CD4-positive, alpha-beta T cell (primary cell): ENCODE data around the gene TIMM23. TPM values are rescaled to one million over a fixed set of nuclear protein-coding genes. Genes with fewer than 3 reads are reported as not detected.
A peak's percentile ranks its signal among the peaks of the same experiment; 100 is the strongest.

Source experiments
- ATAC-seq: fragments of 200-7000 bp; cut with Tn5 transposase; one replicate; pipeline ENCODE4 v1.10.0; 2022; ENCODE audit warnings: mild to moderate bottlenecking; ENCODE audit not compliant: poor library complexity
- CTCF ChIA-PET: fragments of 350-600 bp; sonication (Branson Sonifier 250); formaldehyde crosslinking; loops from one replicate; lab custom pipeline; 2021; ENCODE audit warnings: antibody characterized with exemption, inconsistent platforms; lab: Charles Lee
- POLR2A ChIA-PET: fragments of 350-600 bp; sonication (Branson Sonifier 250); formaldehyde crosslinking; loops from one replicate; lab custom pipeline; 2021; ENCODE audit warnings: antibody characterized with exemption, inconsistent platforms; lab: Charles Lee
- DNase-seq, 14 experiments: peaks; one replicate each; pipeline ENCODE4 v3.0.0-alpha.2; 2013 to 2020; ENCODE audit warnings: mixed read lengths in 2 of 14
- H3K27ac ChIP-seq, 2 donors: one replicate each; pipeline versions ENCODE4 v1.5.1 to v1.7.0; 2013; ENCODE audit warnings: low read length in 2 of 2, low read depth in 1 of 2, mild to moderate bottlenecking in 1 of 2
- H3K27me3 ChIP-seq, 2 experiments: 1 replicate in 1 of 2; 2 replicates in 1 of 2; pipeline versions ENCODE4 v1.6.1 to v1.7.0; 2013; ENCODE audit warnings: low read length in 2 of 2, control low read depth in 1 of 2, mild to moderate bottlenecking in 1 of 2, moderate library complexity in 1 of 2; ENCODE audit not compliant: insufficient read depth in 2 of 2, control insufficient read depth in 1 of 2
- H3K36me3 ChIP-seq: one replicate; pipeline ENCODE4 v1.6.1; 2013; ENCODE audit warnings: low read length, control low read depth; ENCODE audit not compliant: insufficient read depth
- H3K4me1 ChIP-seq: one replicate; pipeline ENCODE4 v1.6.1; 2013; ENCODE audit warnings: low read length, control low read depth; ENCODE audit not compliant: insufficient read depth
- H3K4me3 ChIP-seq: one replicate; pipeline ENCODE4 v1.5.1; 2013; ENCODE audit warnings: mild to moderate bottlenecking, low read length, moderate library complexity
- H3K9me3 ChIP-seq, 2 experiments: 1 replicate in 1 of 2; 2 replicates in 1 of 2; pipeline versions ENCODE4 v1.6.1 to v1.7.0; 2013; ENCODE audit warnings: low read length in 2 of 2, mild to moderate bottlenecking in 2 of 2, control low read depth in 1 of 2, moderate library complexity in 1 of 2; ENCODE audit not compliant: control insufficient read depth in 1 of 2, insufficient read depth in 1 of 2
- H3K27ac Mint-ChIP-seq: one replicate; pipeline ENCODE4 v1.8.0; 2020; ENCODE audit warnings: mixed read lengths
- H3K27me3 Mint-ChIP-seq: one replicate; pipeline ENCODE4 v1.8.0; 2021; ENCODE audit warnings: mixed read lengths
- H3K36me3 Mint-ChIP-seq: one replicate; pipeline ENCODE4 v1.8.0; 2021; ENCODE audit warnings: low read depth, mixed read lengths
- H3K4me1 Mint-ChIP-seq: one replicate; pipeline ENCODE4 v1.8.0; 2021; ENCODE audit warnings: low read depth, mixed read lengths
- H3K4me3 Mint-ChIP-seq: one replicate; pipeline ENCODE4 v1.8.0; 2020; ENCODE audit warnings: mild to moderate bottlenecking, mixed read lengths
- H3K9me3 Mint-ChIP-seq: one replicate; pipeline ENCODE4 v1.8.0; 2020; ENCODE audit warnings: mixed read lengths
- CTCF ChIP-seq: fragments of 200-600 bp; IDR thresholded peaks from one replicate; pipeline ENCODE4 v1.8.0; 2022; ENCODE audit warnings: antibody characterized with exemption, mild to moderate bottlenecking
- intact Hi-C, 2 experiments: fragments of 100-400 bp; cut with DNase I in 1 of 2; cut with micrococcal nuclease in 1 of 2; formaldehyde crosslinking; loops; one replicate each; pipeline versions ENCODE4 v1.15.1 to v1.9.0; 2023 to 2025; cut with DNase I, micrococcal nuclease
- total RNA-seq, 174 experiments: library from RNA in 2 of 174; stranded (reverse) in 2 of 174; gene quantifications; one replicate each; pipeline ENCODE4 v1.2.3 and lab custom pipeline; 2021 to 2026

Gene TIMM23
- total RNA-seq, 2 experiments from 2014 or later: 32.2 to 32.9 TPM

- intact Hi-C loops: no loop called here
- Histone ChIP-seq H3K27me3 (no peaks in the 10 kb centered on the region), H3K36me3 (peaks cover 57% of the 10 kb centered on the region), H3K9me3 (no peaks in the 10 kb centered on the region), H3K27ac (no peak overlapping the region), H3K4me3 (no peak overlapping the region), H3K4me1 (peaks cover 21% of the 10 kb centered on the region)
- ChIA-PET CTCF (no interaction called here), POLR2A (no interaction called here)
- H3K27me3 Mint-ChIP-seq: no peaks in the 10 kb centered on the region
- DNase-seq (no peak), ATAC-seq (no peak)
- TF ChIP-seq CTCF: no peak
- H3K36me3 Mint-ChIP-seq: peaks cover 55% of the 10 kb centered on the region
- no peak overlapping the region for H3K4me3 Mint-ChIP-seq
- peaks cover 51% of the 10 kb centered on the region for H3K4me1 Mint-ChIP-seq
- no peaks in the 10 kb centered on the region for H3K9me3 Mint-ChIP-seq
- peak overlapping the region; percentile 65 for H3K27ac Mint-ChIP-seq
Observed at GRCh38 chr10:46016190-46016589, 43.9 kb downstream of the TIMM23 start.

- peaks cover 51% of the 10 kb centered on the region for H3K36me3 ChIP-seq
- H3K4me3 ChIP-seq: no peak overlapping the region
- no peak overlapping the region for H3K4me3 Mint-ChIP-seq
- no peaks in the 10 kb centered on the region for H3K9me3 ChIP-seq
- peaks cover 22% of the 10 kb centered on the region for H3K4me1 ChIP-seq
- intact Hi-C loops: no loop called here
- no peaks in the 10 kb centered on the region for H3K27me3 ChIP-seq
- H3K4me1 Mint-ChIP-seq: peaks cover 54% of the 10 kb centered on the region
- no peak for TF ChIP-seq CTCF
- H3K9me3 Mint-ChIP-seq: no peaks in the 10 kb centered on the region
- DNase-seq: no peak
- ChIA-PET POLR2A (interaction anchor here (0.5 to 0.8 kb wide), 2 partner anchors 13 to 15 kb away, joined by 3 read pairs; no protein-coding TSS in a partner anchor), CTCF (no interaction called here)
- H3K36me3 Mint-ChIP-seq: peaks cover 49% of the 10 kb centered on the region
- no peak for ATAC-seq
- peak overlapping the region; percentile 65 for H3K27ac Mint-ChIP-seq
- no peaks in the 10 kb centered on the region for H3K27me3 Mint-ChIP-seq
- no peak overlapping the region for H3K27ac ChIP-seq
Observed at GRCh38 chr10:46016811-46017210, 44.5 kb downstream of the TIMM23 start.

- H3K36me3 Mint-ChIP-seq: peaks cover 40% of the 10 kb centered on the region
- Histone ChIP-seq H3K9me3 (no peaks in the 10 kb centered on the region), H3K27ac (no peak overlapping the region), H3K36me3 (peaks cover 42% of the 10 kb centered on the region), H3K27me3 (no peaks in the 10 kb centered on the region), H3K4me1 (peaks cover 31% of the 10 kb centered on the region), H3K4me3 (no peak overlapping the region)
- TF ChIP-seq CTCF: no peak
- H3K4me3 Mint-ChIP-seq: no peak overlapping the region
- ChIA-PET POLR2A (interaction anchor here (0.7 to 0.8 kb wide), 2 partner anchors 9 to 12 kb away, joined by 3 read pairs; no protein-coding TSS in a partner anchor), CTCF (no interaction called here)
- intact Hi-C loops: no loop called here
- peaks cover 64% of the 10 kb centered on the region for H3K4me1 Mint-ChIP-seq
- no peak for DNase-seq
- peak overlapping the region; percentile 75 for H3K27ac Mint-ChIP-seq
- no peaks in the 10 kb centered on the region for H3K9me3 Mint-ChIP-seq
- H3K27me3 Mint-ChIP-seq: no peaks in the 10 kb centered on the region
- no peak for ATAC-seq
Observed at GRCh38 chr10:46017733-46018132, 45.4 kb downstream of the TIMM23 start.
